ENCODE data around the gene PLCG1. TPM values are rescaled to one million over a fixed set of nuclear protein-coding genes. Genes with fewer than 3 reads are reported as not detected.
A peak's percentile ranks its signal among the peaks of the same experiment; 100 is the strongest.
"Not testable (repeated sequence)": the region's sequence is repeated elsewhere in the genome, so short reads cannot be mapped to it uniquely, and the experiment has no call there.

The PLCG1 gene
- total RNA-seq, 2 experiments from 2014 or later: 201 to 337 TPM

DNA sequence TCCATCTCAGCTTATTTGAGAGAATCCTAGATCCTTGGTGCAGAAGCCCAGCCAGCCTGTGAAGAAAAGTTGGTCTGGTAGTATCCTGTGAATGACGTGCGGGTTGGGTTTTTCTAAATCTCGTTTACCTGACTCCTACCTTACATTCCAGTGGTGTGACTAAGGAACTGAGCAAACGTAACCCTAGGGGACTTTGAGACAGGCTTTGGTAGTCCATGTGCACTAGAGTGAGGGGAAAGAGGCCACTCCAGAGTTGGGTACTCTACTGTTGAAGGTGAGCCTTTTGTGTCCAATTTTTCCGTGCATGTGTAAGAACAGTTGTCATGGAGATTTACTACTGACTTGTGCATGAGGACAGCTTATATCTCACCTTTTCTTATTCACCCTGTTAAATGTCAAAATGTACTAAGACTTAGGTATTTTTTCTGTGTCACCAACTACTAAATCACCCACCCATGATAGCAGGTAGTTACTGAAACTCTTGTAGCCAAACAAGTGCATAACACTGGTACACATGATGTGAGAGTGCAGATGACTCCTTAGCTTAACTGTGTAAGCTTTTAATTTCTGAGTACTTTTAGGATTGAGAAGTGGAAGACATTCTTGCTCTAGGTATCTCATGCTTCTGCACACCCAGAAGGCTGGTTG, 26.3 kb upstream of the PLCG1 start:
- CTCF ChIA-PET: interaction anchor here (1.0 to 2.9 kb wide), 4 partner anchors 16 to 148 kb away, joined by 4 to 9 read pairs (median 4); no protein-coding TSS in a partner anchor
- Mint-ChIP-seq H3K27ac (no peak overlapping the region), H3K27me3 (no peaks in the 10 kb centered on the region), H3K4me1 (no peaks in the 10 kb centered on the region), H3K4me3 (no peak overlapping the region), H3K36me3 (peaks cover 44% of the 10 kb centered on the region), H3K9me3 (ENCODE audit: low read depth) (no peaks in the 10 kb centered on the region)
- no peak for ATAC-seq
- DNase-seq: no peak

- ATAC-seq (no peak), DNase-seq (no peak)
- Mint-ChIP-seq H3K4me1 (no peaks in the 10 kb centered on the region), H3K27me3 (no peaks in the 10 kb centered on the region), H3K27ac (no peak overlapping the region), H3K36me3 (peaks cover 48% of the 10 kb centered on the region), H3K4me3 (no peak overlapping the region), H3K9me3 (ENCODE audit: low read depth) (no peaks in the 10 kb centered on the region)
- CTCF ChIA-PET: interaction anchor here (0.6 to 2.9 kb wide), 6 partner anchors 16 to 148 kb away, joined by 3 to 9 read pairs (median 4); no protein-coding TSS in a partner anchor
These were observed 25.8 kb upstream of the PLCG1 start for GRCh38 chr20:41111578-41111951.

DNA sequence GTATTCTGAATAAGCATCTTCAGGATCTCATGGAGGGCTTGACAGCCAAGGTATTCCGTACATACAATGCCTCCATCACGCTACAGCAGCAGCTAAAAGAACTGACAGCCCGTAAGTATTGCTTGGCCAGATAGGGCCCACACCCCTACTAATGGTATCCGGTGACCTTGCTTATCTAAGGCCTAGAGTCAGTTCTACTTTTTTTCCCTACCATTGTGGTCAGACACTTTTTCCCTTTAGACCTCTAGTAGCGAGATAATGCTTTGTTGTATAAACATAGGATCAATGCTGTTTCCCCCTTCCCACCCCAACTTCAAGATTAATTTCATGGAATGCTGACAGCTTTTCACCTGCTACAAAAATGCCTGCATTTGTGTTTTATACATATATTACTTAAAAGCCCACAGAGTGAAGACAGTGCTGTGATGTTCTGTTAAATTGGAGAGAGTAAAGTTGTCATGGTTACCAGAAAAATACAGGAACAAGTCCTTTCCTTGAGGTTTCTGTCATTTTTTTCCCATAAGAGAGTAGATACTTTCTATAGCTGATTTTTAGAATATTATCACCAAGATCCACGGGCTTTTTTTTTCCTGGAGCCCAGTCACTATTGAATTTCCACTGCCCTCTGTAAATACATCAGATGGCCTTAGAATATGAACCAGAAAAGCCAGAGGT, 20.9 kb upstream of the PLCG1 start:
- H3K27me3 Mint-ChIP-seq: no peaks in the 10 kb centered on the region
- no peak for ATAC-seq
- peaks cover 11% of the 10 kb centered on the region for H3K4me1 Mint-ChIP-seq
- H3K4me3 Mint-ChIP-seq: no peak overlapping the region
- H3K27ac Mint-ChIP-seq: peak overlapping the region; percentile 4
- peaks cover 57% of the 10 kb centered on the region for H3K36me3 Mint-ChIP-seq
- CTCF ChIA-PET: interaction anchor here (0.7 to 1.2 kb wide), 2 partner anchors 126 to 223 kb away, joined by 3 read pairs; no protein-coding TSS in a partner anchor
- H3K9me3 Mint-ChIP-seq (ENCODE audit: low read depth): no peaks in the 10 kb centered on the region
- no peak for DNase-seq

GRCh38 chr20:41118159-41118558, 19.2 kb upstream of the PLCG1 start:
- H3K27ac Mint-ChIP-seq; H3K4me3 Mint-ChIP-seq; H3K27me3 Mint-ChIP-seq; H3K9me3 Mint-ChIP-seq (ENCODE audit: low read depth); DNase-seq; ATAC-seq: not testable (repeated sequence)
- Mint-ChIP-seq H3K36me3 (peaks cover 61% of the 10 kb centered on the region), H3K4me1 (peaks cover 14% of the 10 kb centered on the region)
- CTCF ChIA-PET: interaction anchor here (0.7 to 1.5 kb wide), 2 partner anchors 156 to 222 kb away, joined by 3 to 5 read pairs; no protein-coding TSS in a partner anchor

GRCh38 chr20:41118632-41119031, 18.7 kb upstream of the PLCG1 start:
- H3K36me3 Mint-ChIP-seq: peaks cover 61% of the 10 kb centered on the region
- no peak overlapping the region for H3K27ac Mint-ChIP-seq
- CTCF ChIA-PET: interaction anchor here (0.7 to 1.5 kb wide), 2 partner anchors 156 to 221 kb away, joined by 3 to 5 read pairs; no protein-coding TSS in a partner anchor
- ATAC-seq (no peak), DNase-seq (no peak)
- no peaks in the 10 kb centered on the region for H3K9me3 Mint-ChIP-seq (ENCODE audit: low read depth)
- no peak overlapping the region for H3K4me3 Mint-ChIP-seq
- no peaks in the 10 kb centered on the region for H3K27me3 Mint-ChIP-seq
- peaks cover 14% of the 10 kb centered on the region for H3K4me1 Mint-ChIP-seq

DNA sequence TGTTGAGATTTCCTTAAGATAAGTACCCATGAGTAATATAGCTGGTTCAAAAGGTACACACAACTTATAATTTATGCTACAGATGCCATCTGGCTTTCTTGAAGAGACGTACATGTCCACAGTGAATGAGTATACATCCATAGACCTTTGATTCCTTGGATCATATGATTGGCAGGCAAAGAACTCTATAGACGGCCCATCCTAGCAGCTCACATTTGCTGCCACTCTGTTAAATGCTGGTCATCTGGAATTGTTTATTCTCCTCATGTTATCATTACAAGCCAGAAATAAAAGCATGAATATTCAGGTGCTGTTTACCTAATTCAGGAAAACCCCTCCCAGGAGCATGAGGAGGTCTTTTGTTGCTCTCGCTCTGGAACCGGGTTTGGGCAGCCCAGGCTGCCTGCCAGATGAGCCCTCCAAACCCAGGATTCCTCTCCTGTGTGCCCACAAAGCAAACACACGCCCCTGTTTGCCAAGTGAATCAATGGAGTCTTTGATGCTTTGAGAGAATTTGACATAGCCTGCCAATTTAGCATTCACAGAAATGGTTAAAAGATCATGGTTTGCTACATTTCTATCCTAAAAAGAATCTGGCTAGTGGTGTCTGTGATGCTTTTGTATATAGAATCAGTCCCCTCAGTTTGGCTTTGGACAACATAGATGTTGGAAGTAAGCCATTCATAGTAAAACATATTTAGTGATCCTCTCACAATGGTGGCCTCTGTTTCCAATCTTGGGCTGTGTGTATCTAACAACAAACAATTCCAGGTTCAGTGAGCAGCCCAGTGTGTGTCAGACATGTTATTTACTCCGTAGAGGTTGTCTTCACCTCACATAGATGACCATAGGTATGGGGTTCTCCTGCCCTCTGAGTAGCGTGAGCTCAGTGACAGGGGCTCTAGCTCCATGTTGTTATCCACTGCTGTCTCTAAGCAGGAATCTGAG, 17.5 kb upstream of the PLCG1 start:
- DNase-seq (no peak), ATAC-seq (no peak)
- H3K27me3 Mint-ChIP-seq: no peaks in the 10 kb centered on the region
- H3K4me1 Mint-ChIP-seq: peaks cover 14% of the 10 kb centered on the region
- CTCF ChIA-PET: interaction anchor here (0.7 to 4.7 kb wide), 6 partner anchors 14 to 220 kb away, joined by 3 to 36 read pairs (median 6); partner anchors contain the start of gene LPIN3
- H3K4me3 Mint-ChIP-seq: no peak overlapping the region
- peaks cover 60% of the 10 kb centered on the region for H3K36me3 Mint-ChIP-seq
- H3K27ac Mint-ChIP-seq: no peak overlapping the region
- H3K9me3 Mint-ChIP-seq (ENCODE audit: low read depth): no peaks in the 10 kb centered on the region

DNA sequence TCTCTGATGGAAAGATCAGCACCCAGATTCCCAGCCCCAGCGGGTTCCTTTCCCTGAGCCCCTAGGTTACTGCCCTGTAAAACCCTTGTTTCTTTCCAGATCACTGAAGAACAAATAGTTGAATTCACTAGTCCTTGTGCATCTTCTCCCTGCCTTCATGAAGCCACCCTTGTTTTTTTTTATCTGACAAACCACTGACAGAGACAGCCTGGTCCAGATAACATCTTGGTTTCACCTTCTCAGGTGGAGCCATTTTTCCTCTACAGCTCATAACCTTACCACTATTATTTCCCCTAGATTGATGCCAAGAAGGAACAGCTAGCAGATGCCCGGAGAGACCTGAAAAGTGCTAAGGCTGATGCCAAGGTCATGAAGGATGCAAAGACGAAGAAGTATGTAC, 15.9 kb upstream of the PLCG1 start:
- H3K4me3 Mint-ChIP-seq: no peak overlapping the region
- ATAC-seq: no peak
- H3K27me3 Mint-ChIP-seq: no peaks in the 10 kb centered on the region
- peaks cover 59% of the 10 kb centered on the region for H3K36me3 Mint-ChIP-seq
- H3K9me3 Mint-ChIP-seq (ENCODE audit: low read depth): no peaks in the 10 kb centered on the region
- H3K27ac Mint-ChIP-seq: peak overlapping the region; percentile 62
- peaks cover 14% of the 10 kb centered on the region for H3K4me1 Mint-ChIP-seq
- no peak for DNase-seq
- CTCF ChIA-PET: interaction anchor here (1.5 to 4.7 kb wide), 4 partner anchors 13 to 218 kb away, joined by 4 to 36 read pairs (median 12); partner anchors contain the start of gene LPIN3

GRCh38 chr20:41123631-41124030, 13.7 kb upstream of the PLCG1 start:
- no peaks in the 10 kb centered on the region for H3K27me3 Mint-ChIP-seq
- peaks cover 59% of the 10 kb centered on the region for H3K36me3 Mint-ChIP-seq
- ATAC-seq: no peak
- CTCF ChIA-PET: interaction anchor here (4.7 kb wide), 1 partner anchor 11 kb away, joined by 36 read pairs; no protein-coding TSS in a partner anchor
- no peaks in the 10 kb centered on the region for H3K9me3 Mint-ChIP-seq (ENCODE audit: low read depth)
- no peak for DNase-seq
- H3K27ac Mint-ChIP-seq: no peak overlapping the region
- no peak overlapping the region for H3K4me3 Mint-ChIP-seq
- peaks cover 14% of the 10 kb centered on the region for H3K4me1 Mint-ChIP-seq

- ATAC-seq (no peak), DNase-seq (no peak)
- H3K27ac Mint-ChIP-seq: no peak overlapping the region
- CTCF ChIA-PET: interaction anchor here (3.1 kb wide), 1 partner anchor 11 kb away, joined by 14 read pairs; no protein-coding TSS in a partner anchor
- H3K36me3 Mint-ChIP-seq: peaks cover 58% of the 10 kb centered on the region
- peaks cover 12% of the 10 kb centered on the region for H3K4me1 Mint-ChIP-seq
- no peaks in the 10 kb centered on the region for H3K27me3 Mint-ChIP-seq
- no peak overlapping the region for H3K4me3 Mint-ChIP-seq
- H3K9me3 Mint-ChIP-seq (ENCODE audit: low read depth): no peaks in the 10 kb centered on the region
These were observed 12.8 kb upstream of the PLCG1 start for GRCh38 chr20:41124451-41125094.

- Mint-ChIP-seq H3K36me3 (peaks cover 55% of the 10 kb centered on the region), H3K27ac (no peak overlapping the region), H3K4me1 (peaks cover 11% of the 10 kb centered on the region), H3K4me3 (no peak overlapping the region), H3K9me3 (ENCODE audit: low read depth) (no peaks in the 10 kb centered on the region), H3K27me3 (no peaks in the 10 kb centered on the region)
- CTCF ChIA-PET: interaction anchor here (0.6 to 3.1 kb wide), 4 partner anchors 9 to 135 kb away, joined by 3 to 14 read pairs (median 4); no protein-coding TSS in a partner anchor
- no peak for ATAC-seq
- DNase-seq: no peak
These were observed 11.5 kb upstream of the PLCG1 start for GRCh38 chr20:41125530-41126457.

- ATAC-seq (no peak), DNase-seq (no peak)
- Mint-ChIP-seq H3K27me3 (no peaks in the 10 kb centered on the region), H3K36me3 (peaks cover 49% of the 10 kb centered on the region), H3K4me1 (peaks cover 7% of the 10 kb centered on the region), H3K4me3 (no peak overlapping the region), H3K9me3 (ENCODE audit: low read depth) (no peaks in the 10 kb centered on the region), H3K27ac (no peak overlapping the region)
- CTCF ChIA-PET: interaction anchor here (1.4 to 3.1 kb wide), 3 partner anchors 9 to 135 kb away, joined by 3 to 14 read pairs (median 4); no protein-coding TSS in a partner anchor
These were observed 10.6 kb upstream of the PLCG1 start for GRCh38 chr20:41126719-41127118.
